ENCODE results near the gene IQCH. TPM values are rescaled to one million over a fixed set of nuclear protein-coding genes. Genes with fewer than 3 reads are reported as not detected.

The IQCH gene
- total RNA-seq, 1 experiment from 2014 or later, result 2.1 TPM

DNA sequence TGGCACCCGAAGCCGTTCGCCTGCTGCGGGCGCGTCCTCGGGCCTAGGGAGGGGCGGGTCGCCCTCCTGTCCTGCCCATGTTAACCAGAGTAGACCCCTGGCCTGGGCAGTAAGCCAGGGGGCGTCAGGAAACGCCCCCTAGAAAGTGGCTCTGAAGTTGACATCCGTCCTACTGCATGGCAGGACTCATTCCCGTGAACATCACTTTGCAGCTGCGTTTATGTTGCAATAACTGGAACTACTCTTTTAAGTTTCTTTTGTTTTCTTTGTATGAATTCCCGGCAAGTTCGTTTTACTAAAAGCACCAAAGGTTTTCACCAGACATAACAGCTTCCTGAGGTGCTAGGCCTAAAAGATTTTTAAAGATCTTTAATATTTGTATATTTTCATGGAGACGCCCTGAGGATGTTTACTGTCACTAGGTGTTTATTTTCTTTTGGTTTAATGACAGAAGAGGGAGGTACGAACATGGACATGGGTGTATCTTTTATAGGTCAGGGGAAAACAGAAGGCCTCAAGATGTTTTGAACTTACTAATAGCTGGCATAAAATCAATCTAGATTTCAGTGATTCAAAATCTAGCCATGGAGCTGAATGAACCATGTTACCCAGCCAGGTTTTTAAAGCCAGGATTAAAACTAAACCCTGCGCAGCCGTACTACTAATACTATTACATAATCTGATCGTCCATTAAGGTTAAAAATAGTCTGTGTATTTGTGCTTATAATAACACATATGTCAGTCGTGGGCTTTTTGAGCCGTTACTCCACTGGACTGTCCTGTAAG is 267.4 kb downstream of the IQCH start:
- POLR2A ChIA-PET (ENCODE audit: unreplicated experiment), result interaction anchor here (0.5 kb wide), 1 partner anchor 222 kb away, joined by 4 read pairs; no protein-coding TSS in a partner anchor
- BruUV-seq (replicated peaks), result TSS peak; percentile 68
- peaks cover 22% of the 10 kb centered on the region for H3K4me1 ChIP-seq (ENCODE audit: insufficient read depth, low read length)
- peaks cover 55% of the 10 kb centered on the region for H3K79me2 ChIP-seq (ENCODE audit: low read length)
- H3K27ac ChIP-seq (ENCODE audit: low read length), result peak overlapping the region; percentile 81
- H3K9me2 ChIP-seq (replicated peaks; ENCODE audit: low read length), result no peaks in the 10 kb centered on the region
- no peaks in the 10 kb centered on the region for H3K36me3 ChIP-seq (ENCODE audit: low read depth, low read length)
- TF ChIP-seq EZH2 (IDR thresholded peaks at IDR 0.05; ENCODE audit: low read length, unreplicated experiment) (no peak), EZH2phosphoT487 (IDR thresholded peaks at IDR 0.05; ENCODE audit: borderline replicate concordance, low read length) (no peak)
- TF ChIP-seq, protein P1, sequence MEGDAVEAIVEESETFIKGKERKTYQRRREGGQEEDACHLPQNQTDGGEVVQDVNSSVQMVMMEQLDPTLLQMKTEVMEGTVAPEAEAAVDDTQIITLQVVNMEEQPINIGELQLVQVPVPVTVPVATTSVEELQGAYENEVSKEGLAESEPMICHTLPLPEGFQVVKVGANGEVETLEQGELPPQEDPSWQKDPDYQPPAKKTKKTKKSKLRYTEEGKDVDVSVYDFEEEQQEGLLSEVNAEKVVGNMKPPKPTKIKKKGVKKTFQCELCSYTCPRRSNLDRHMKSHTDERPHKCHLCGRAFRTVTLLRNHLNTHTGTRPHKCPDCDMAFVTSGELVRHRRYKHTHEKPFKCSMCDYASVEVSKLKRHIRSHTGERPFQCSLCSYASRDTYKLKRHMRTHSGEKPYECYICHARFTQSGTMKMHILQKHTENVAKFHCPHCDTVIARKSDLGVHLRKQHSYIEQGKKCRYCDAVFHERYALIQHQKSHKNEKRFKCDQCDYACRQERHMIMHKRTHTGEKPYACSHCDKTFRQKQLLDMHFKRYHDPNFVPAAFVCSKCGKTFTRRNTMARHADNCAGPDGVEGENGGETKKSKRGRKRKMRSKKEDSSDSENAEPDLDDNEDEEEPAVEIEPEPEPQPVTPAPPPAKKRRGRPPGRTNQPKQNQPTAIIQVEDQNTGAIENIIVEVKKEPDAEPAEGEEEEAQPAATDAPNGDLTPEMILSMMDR (conservative IDR thresholded peaks at IDR 0.05; ENCODE audit: low read depth, low read length), result no peak
- no peaks in the 10 kb centered on the region for H3K9me3 ChIP-seq (ENCODE audit: low read length)
- H3K4me2 ChIP-seq (ENCODE audit: low read length), result peak overlapping the region; percentile 91
- DNase-seq, result peak; percentile 20
- ATAC-seq, result peak; percentile 11
- H3K27me3 ChIP-seq (ENCODE audit: low read length), result no peaks in the 10 kb centered on the region
- no peaks in the 10 kb centered on the region for H3F3A ChIP-seq (ENCODE audit: low read length, unreplicated experiment)
- H2AFZ ChIP-seq (ENCODE audit: low read length), result peak overlapping the region; percentile 81
- H4K20me1 ChIP-seq (ENCODE audit: low read length), result peaks cover 22% of the 10 kb centered on the region
- H3K9ac ChIP-seq (ENCODE audit: low read length), result peak overlapping the region; percentile 94
- CTCF ChIA-PET, result interaction anchor here (0.7 kb wide), 1 partner anchor 310 kb away, joined by 5 read pairs; no protein-coding TSS in a partner anchor
- intact Hi-C loops (cut with micrococcal nuclease), result no loop called here
- H3K4me3 ChIP-seq (ENCODE audit: low read length), result peak overlapping the region; percentile 92

DNA sequence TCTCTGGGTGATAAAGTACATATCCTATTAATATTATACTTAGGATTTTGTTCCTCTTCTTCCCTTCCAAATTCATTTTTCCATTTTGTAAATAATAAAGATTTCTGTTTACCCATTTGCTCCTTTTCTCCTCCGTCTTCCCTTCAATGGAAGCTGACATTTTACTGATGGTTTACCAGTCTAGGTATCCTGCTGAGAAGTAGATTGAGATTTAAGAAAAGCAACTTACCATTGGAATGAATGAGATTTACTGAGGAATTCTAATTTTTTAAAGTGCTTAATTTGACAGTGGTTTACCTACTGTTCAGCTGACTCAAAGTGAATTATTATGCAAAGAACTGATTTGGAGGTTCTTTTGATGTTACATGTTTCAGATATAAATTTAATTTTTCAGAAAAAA is 268.7 kb downstream of the IQCH start:
- BruUV-seq (replicated peaks), result no TSS peak
- H2AFZ ChIP-seq (ENCODE audit: low read length), result no peak overlapping the region
- H4K20me1 ChIP-seq (ENCODE audit: low read length), result peaks cover 22% of the 10 kb centered on the region
- H3K79me2 ChIP-seq (ENCODE audit: low read length), result peaks cover 55% of the 10 kb centered on the region
- ChIA-PET POLR2A (ENCODE audit: unreplicated experiment) (interaction anchor here (0.6 kb wide), 1 partner anchor 8 kb away, joined by 3 read pairs; no protein-coding TSS in a partner anchor), CTCF (no interaction called here)
- ATAC-seq (no peak), DNase-seq (no peak)
- 0 out of 2 replicates have a peak, but pooled peaks cover 3% of the 10 kb centered on the region for H3K36me3 ChIP-seq (ENCODE audit: low read depth, low read length)
- H3K27me3 ChIP-seq (ENCODE audit: low read length), result no peaks in the 10 kb centered on the region
- no peak overlapping the region for H3K27ac ChIP-seq (ENCODE audit: low read length)
- intact Hi-C loops (cut with micrococcal nuclease), result no loop called here
- no peaks in the 10 kb centered on the region for H3K9me2 ChIP-seq (replicated peaks; ENCODE audit: low read length)
- no peaks in the 10 kb centered on the region for H3F3A ChIP-seq (ENCODE audit: low read length, unreplicated experiment)
- H3K9ac ChIP-seq (ENCODE audit: low read length), result no peak overlapping the region
- peaks cover 22% of the 10 kb centered on the region for H3K4me1 ChIP-seq (ENCODE audit: insufficient read depth, low read length)
- TF ChIP-seq EZH2 (IDR thresholded peaks at IDR 0.05; ENCODE audit: low read length, unreplicated experiment), result no peak
- H3K4me2 ChIP-seq (ENCODE audit: low read length), result peak overlapping the region; percentile 91
- H3K9me3 ChIP-seq (ENCODE audit: low read length), result no peaks in the 10 kb centered on the region
- peak overlapping the region; percentile 92 for H3K4me3 ChIP-seq (ENCODE audit: low read length)

DNA sequence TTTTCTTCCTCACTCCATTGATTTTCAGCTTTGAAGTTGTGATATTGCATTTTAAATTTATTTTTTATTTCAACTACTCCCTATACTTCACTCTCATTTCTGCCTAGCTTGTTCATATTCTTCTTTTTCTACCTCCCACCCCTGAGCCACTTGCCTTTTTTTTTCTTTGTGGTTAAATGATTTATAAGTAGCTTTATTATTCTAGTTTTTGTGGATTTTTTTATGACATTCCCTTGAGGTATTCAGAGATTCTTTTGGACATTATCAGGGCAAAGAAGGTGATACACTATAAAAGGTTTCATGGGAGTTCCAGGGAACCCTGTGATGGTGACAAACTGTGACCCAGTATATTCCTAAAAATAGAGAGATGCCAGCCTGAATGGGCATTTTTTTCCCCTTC is 269.6 kb downstream of the IQCH start:
- H3F3A ChIP-seq (ENCODE audit: low read length, unreplicated experiment), result no peaks in the 10 kb centered on the region
- BruUV-seq (replicated peaks), result no TSS peak
- ATAC-seq, result no peak
- no peak overlapping the region for H3K27ac ChIP-seq (ENCODE audit: low read length)
- peak overlapping the region; percentile 91 for H3K4me2 ChIP-seq (ENCODE audit: low read length)
- ChIA-PET POLR2A (ENCODE audit: unreplicated experiment) (interaction anchor here (0.7 kb wide), 1 partner anchor 368 kb away, joined by 4 read pairs; no protein-coding TSS in a partner anchor), CTCF (no interaction called here)
- H3K4me1 ChIP-seq (ENCODE audit: insufficient read depth, low read length), result peaks cover 22% of the 10 kb centered on the region
- H3K79me2 ChIP-seq (ENCODE audit: low read length), result peaks cover 55% of the 10 kb centered on the region
- H3K4me3 ChIP-seq (ENCODE audit: low read length), result peak overlapping the region; percentile 92; the same call in 1 of the 2 replicates
- no peaks in the 10 kb centered on the region for H3K27me3 ChIP-seq (ENCODE audit: low read length)
- 0 out of 2 replicates have a peak, but pooled peaks cover 3% of the 10 kb centered on the region for H3K36me3 ChIP-seq (ENCODE audit: low read depth, low read length)
- H2AFZ ChIP-seq (ENCODE audit: low read length), result no peak overlapping the region
- no peaks in the 10 kb centered on the region for H3K9me2 ChIP-seq (replicated peaks; ENCODE audit: low read length)
- H4K20me1 ChIP-seq (ENCODE audit: low read length), result peaks cover 22% of the 10 kb centered on the region
- TF ChIP-seq EZH2phosphoT487 (IDR thresholded peaks at IDR 0.05; ENCODE audit: borderline replicate concordance, low read length) (no peak), EZH2 (IDR thresholded peaks at IDR 0.05; ENCODE audit: low read length, unreplicated experiment) (no peak)
- TF ChIP-seq, protein P1 (conservative IDR thresholded peaks at IDR 0.05; ENCODE audit: low read depth, low read length), result no peak
- DNase-seq, result no peak
- peak overlapping the region; percentile 9; the same call in 1 of the 2 replicates for H3K9ac ChIP-seq (ENCODE audit: low read length)
- no peaks in the 10 kb centered on the region for H3K9me3 ChIP-seq (ENCODE audit: low read length)
- intact Hi-C loops (cut with micrococcal nuclease), result no loop called here

Data from PC-3 (cell line).